NCI-H2107 (cell line): ENCODE results near the gene WNT3A.

Experiments used
- DNase-seq: peaks from one replicate; lab custom pipeline; 2025; lab: John Stamatoyannopoulos, UW

Gene WNT3A

DNA sequence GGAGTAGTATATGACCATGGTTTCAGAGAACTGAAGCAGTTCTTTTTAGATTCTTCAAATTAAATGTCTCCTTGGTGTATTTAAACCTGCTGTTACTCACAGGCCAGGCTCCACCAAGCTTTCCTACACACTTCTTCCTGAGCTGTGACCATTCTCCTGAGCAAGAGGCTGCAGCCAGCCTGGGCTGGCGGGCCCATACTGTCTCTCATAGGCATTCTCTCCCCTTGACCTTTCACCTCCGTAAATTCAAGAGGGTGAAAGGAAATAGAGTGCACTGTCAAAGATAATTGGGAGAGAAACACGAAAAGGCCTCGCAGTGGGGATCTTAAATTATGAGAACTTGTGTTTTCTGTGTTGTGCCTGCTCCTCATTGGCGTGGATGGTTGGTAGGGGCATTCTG, 78.0 kb downstream of the WNT3A start:
- DNase-seq = no peak

- DNase-seq = no peak
Measured at GRCh38 chr1:228085287-228085951, 78.6 kb downstream of the WNT3A start.

- DNase-seq = no peak
Measured at GRCh38 chr1:228087771-228088251, 81.0 kb downstream of the WNT3A start.

DNA sequence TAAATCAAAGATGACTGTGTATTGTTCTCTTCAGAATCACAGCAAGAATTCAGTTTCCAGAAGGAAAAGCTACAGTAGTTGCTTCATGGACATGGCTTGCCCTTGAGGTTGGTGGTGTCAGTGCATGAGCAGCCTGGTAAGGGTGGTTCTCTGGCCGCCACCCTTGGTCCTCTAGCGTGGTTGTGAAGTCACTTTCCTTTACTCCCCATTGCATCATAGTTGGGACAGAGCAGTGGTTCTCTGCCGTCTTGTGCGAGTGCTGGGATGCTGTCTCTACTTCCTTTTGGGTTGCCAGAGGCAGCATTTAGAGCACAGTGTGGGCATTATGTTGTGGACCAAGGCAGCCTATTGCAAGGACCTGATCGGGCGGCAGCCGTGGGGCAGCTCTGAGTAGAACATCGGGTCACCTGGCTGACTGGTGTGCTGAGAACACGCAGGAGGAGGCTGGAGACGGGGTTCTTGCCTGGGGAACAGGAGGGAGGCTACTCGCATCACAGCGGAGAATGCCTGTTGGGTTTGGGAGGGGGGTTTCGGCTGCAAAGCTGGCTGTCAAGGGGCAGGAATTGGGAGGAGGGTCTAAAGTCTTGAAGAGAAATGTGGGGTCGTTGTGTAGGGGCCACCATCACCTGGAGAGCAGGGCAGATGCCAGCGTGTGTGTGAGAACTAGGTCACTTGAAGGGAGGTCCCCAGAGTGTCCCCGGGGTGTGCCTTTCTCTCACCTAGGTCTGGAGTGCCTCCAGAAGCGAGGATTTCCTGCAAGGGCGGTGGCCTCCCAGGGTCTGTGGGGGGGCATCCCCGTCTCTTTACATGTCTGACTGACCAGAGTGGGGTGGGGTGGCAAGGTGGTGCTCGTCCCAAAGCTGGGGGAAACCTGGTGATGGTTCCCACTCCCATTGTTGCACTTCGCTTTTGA, 82.0 kb downstream of the WNT3A start:
- no peak for DNase-seq

GRCh38 chr1:228089519-228090380, 83.0 kb downstream of the WNT3A start:
- DNase-seq = no peak

GRCh38 chr1:228090613-228091081, 83.8 kb downstream of the WNT3A start:
- no peak for DNase-seq

GRCh38 chr1:228091084-228091483, 84.3 kb downstream of the WNT3A start:
- no peak for DNase-seq

DNA sequence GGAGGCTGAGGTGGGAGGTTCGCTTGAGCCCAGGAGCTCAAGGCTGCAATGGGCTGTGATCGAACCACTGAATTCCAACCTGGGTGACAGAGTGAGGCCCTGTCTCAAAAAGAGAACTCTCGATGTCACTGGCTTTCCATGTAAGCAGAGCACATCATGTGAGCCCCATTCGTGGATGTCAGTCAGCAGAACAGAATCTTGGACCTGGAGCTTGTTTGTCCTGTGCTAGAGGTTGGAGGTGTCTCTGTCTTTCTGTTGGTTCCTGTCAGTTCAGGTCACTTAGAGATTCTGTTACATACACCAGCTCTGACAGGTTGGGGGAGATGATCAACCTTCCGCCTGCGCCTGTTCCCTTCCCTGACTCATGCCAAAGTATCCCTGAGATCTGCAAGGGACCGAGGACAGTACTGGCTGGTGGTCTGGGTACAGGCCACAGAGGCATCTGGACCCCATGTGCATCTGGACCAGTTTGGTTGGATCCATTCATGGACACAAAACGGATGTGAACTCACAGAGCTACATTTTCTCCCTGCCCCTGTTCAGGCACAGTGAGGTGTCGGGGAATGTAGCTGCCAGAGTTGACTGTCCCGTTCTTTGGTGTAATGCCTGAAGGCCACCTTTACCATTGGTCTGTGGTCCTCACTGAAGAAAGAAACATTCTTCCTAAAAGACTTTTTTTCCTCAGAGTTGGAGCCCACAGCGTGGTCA, 85.7 kb downstream of the WNT3A start:
- no peak for DNase-seq

DNA sequence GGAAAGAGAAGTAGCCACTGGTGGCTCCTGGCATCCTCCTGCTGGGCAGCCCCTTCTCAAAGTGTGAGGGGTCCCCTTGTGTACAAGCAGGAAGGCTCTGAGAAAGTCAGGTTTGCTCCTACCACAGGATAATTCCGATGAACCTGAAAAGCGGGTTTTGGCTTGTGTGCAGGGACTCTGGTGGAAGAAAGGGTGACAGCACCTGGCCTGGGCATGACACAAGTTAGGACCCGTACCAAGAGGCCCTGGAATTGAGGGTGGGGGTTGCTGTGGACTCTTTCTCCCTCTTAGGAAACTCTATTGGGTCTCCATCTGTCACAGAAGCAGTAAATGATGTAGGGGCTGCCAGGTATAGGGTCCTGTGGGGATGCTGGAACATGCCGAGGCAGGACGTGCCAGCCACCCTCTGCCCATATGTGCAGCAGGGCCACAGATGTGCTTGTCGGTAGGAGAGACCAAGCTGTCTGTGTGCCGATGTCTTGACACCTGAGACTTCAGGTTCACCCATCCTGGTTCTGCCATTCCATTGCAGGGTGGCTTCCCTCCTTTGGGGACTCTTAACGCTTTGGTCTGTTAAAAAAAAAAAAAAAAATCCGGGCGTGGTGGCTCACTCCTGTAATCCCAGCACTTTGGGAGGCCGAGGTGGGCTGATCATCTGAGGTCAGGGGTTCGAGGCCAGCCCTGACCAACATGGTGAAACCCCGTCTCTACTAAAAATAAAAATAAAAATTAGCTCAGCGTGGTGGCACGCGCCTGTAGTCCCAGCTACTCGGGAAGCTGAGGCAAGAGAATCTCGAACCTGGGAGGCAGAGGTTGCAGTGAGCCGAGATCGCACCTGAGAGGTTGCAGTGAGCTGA, 86.5 kb downstream of the WNT3A start:
- no peak for DNase-seq

- no peak for DNase-seq
Measured at GRCh38 chr1:228094432-228095016, 87.7 kb downstream of the WNT3A start.

DNA sequence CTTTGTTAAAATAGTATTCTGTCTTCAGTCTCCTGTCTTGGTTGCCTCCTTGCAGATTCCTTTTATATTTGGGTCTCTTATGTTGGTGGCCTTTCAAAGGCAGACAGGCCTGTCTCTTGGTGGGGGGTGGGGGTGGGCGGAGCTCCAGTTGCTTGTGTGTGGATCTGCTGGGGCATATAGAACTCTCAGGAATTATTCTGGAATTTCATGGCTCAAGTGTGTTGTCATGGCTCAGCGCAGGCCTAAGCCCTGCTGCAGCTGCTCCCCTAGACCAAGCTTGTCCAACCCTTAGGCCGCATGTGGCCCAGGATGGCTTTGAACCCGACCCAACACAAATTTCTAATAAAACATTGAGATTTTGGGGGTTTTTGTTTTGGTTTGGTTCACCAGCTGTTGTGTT, 88.4 kb downstream of the WNT3A start:
- no peak for DNase-seq

DNA sequence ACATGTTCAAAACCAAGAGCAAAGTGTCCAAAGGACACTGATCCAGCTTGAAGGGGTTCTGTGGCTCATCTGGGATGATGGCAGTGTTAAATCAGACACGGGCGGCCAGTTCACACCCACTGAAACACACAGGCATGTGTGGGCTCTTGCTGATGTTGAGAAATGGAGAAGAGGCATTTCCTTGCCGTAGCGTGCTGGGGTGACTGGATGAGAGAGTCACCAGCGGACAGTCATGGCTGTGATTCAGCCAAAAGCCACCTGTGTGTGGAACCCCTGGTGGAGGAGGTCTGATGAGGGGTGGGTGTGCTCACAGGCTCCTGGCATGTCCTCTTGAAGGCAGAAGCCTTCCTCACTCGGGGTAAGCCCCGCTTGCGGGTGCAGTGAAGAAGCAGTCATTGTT, 89.1 kb downstream of the WNT3A start:
- no peak for DNase-seq

DNA sequence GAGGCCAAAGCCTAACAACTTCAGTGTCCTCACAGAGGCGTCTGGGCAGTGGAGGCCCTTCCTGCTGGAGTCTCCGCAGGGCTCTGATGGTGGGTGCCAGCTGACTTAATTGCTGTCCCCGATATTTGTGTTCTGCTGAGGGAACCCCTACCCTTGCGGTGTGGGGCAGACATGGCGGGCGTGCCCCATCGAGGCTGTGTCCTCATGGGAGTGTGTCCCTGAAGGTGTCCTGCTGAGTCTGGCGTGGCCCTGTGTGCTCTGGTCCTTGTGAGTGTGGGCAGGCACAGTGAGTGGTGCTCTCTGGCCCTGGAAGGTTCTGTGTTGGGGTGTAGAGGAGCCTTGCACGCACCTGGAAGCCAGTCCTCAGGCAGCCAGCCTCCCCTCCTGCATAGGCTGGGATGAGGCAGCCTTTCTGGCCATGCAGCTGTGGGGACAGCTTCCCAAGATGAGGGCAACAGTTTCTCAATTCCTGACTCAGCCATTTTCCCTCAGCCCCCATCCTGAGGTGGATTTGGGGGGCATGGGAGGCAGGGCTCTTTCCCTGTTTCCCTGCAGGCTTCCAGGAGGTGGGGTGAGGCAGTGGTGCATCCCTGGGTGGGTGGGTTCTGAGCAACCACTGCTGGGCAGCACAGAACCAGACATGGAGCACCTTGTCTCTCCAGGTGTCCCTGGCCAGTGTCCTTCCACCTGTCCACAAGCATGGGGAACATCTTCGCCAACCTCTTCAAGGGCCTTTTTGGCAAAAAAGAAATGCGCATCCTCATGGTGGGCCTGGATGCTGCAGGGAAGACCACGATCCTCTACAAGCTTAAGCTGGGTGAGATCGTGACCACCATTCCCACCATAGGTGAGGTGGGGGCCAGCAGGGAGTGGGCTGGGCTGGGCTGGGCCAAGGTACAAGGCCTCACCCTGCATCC, 89.9 kb downstream of the WNT3A start:
- DNase-seq = no peak

- no peak for DNase-seq
Measured at GRCh38 chr1:228097333-228098081, 90.7 kb downstream of the WNT3A start.

DNA sequence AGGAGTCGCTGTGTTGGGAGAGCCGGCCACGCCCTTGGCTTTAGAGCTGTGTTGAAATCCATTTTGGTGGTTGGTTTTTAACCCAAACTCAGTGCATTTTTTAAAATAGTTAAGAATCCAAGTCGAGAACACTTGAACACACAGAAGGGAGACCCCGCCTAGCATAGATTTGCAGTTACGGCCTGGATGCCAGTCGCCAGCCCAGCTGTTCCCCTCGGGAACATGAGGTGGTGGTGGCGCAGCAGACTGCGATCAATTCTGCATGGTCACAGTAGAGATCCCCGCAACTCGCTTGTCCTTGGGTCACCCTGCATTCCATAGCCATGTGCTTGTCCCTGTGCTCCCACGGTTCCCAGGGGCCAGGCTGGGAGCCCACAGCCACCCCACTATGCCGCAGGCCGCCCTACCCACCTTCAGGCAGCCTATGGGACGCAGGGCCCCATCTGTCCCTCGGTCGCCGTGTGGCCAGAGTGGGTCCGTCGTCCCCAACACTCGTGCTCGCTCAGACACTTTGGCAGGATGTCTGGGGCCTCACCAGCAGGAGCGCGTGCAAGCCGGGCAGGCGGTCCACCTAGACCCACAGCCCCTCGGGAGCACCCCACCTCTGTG, 91.6 kb downstream of the WNT3A start:
- no peak for DNase-seq

GRCh38 chr1:228099331-228099732, 92.5 kb downstream of the WNT3A start:
- DNase-seq = no peak

GRCh38 chr1:228100822-228101613, 94.2 kb downstream of the WNT3A start:
- DNase-seq = no peak
